ENCODE data around the gene CUL9. TPM values are rescaled to one million over a fixed set of nuclear protein-coding genes. Genes with fewer than 3 reads are reported as not detected.

CUL9 gene
- total RNA-seq, 1 donor from 2014 or later: 51.6 TPM

GRCh38 chr6:43178150-43178549, 3.8 kb upstream of the CUL9 start:
- Mint-ChIP-seq H3K27ac (ENCODE audit: unreplicated experiment) (no peak overlapping the region), H3K9me3 (ENCODE audit: unreplicated experiment) (peaks cover 6% of the 10 kb centered on the region), H3K36me3 (ENCODE audit: unreplicated experiment) (peaks cover 6% of the 10 kb centered on the region), H3K27me3 (ENCODE audit: unreplicated experiment) (peaks cover 14% of the 10 kb centered on the region), H3K4me3 (ENCODE audit: unreplicated experiment) (no peak overlapping the region), H3K4me1 (ENCODE audit: low read depth, unreplicated experiment) (peaks cover 22% of the 10 kb centered on the region)
- TF ChIP-seq CTCF (IDR thresholded peaks at IDR 0.05; ENCODE audit: partially characterized antibody, unreplicated experiment): no peak
- DNase-seq: no peak

- H3K4me1 Mint-ChIP-seq (ENCODE audit: low read depth, unreplicated experiment): peaks cover 18% of the 10 kb centered on the region
- no peak overlapping the region for H3K27ac Mint-ChIP-seq (ENCODE audit: unreplicated experiment)
- TF ChIP-seq CTCF (IDR thresholded peaks at IDR 0.05; ENCODE audit: partially characterized antibody, unreplicated experiment): no peak
These were observed 2.8 kb upstream of the CUL9 start for GRCh38 chr6:43178951-43179830.

GRCh38 chr6:43180058-43180457, 1.9 kb upstream of the CUL9 start:
- no peak overlapping the region for H3K27ac Mint-ChIP-seq (ENCODE audit: unreplicated experiment)
- H3K4me1 Mint-ChIP-seq (ENCODE audit: low read depth, unreplicated experiment): peaks cover 14% of the 10 kb centered on the region
- TF ChIP-seq CTCF (IDR thresholded peaks at IDR 0.05; ENCODE audit: partially characterized antibody, unreplicated experiment): no peak
- peaks cover 4% of the 10 kb centered on the region for H3K9me3 Mint-ChIP-seq (ENCODE audit: unreplicated experiment)
- H3K36me3 Mint-ChIP-seq (ENCODE audit: unreplicated experiment): peaks cover 6% of the 10 kb centered on the region
- H3K4me3 Mint-ChIP-seq (ENCODE audit: unreplicated experiment): no peak overlapping the region
- H3K27me3 Mint-ChIP-seq (ENCODE audit: unreplicated experiment): peaks cover 13% of the 10 kb centered on the region
- DNase-seq: no peak

More at GRCh38 chr6:43178951-43179830, 2.8 kb upstream of the CUL9 start:
- no peak for DNase-seq
- Mint-ChIP-seq H3K4me3 (ENCODE audit: unreplicated experiment) (no peak overlapping the region), H3K36me3 (ENCODE audit: unreplicated experiment) (peaks cover 6% of the 10 kb centered on the region), H3K9me3 (ENCODE audit: unreplicated experiment) (peaks cover 6% of the 10 kb centered on the region), H3K27me3 (ENCODE audit: unreplicated experiment) (peaks cover 16% of the 10 kb centered on the region)

- TF ChIP-seq CTCF (IDR thresholded peaks at IDR 0.05; ENCODE audit: partially characterized antibody, unreplicated experiment): no peak
- Mint-ChIP-seq H3K4me3 (ENCODE audit: unreplicated experiment) (peak overlapping the region; percentile 96), H3K4me1 (ENCODE audit: low read depth, unreplicated experiment) (peaks cover 13% of the 10 kb centered on the region), H3K27me3 (ENCODE audit: unreplicated experiment) (peaks cover 13% of the 10 kb centered on the region), H3K27ac (ENCODE audit: unreplicated experiment) (peak overlapping the region; percentile 1), H3K9me3 (ENCODE audit: unreplicated experiment) (peaks cover 2% of the 10 kb centered on the region), H3K36me3 (ENCODE audit: unreplicated experiment) (peaks cover 7% of the 10 kb centered on the region)
- DNase-seq: no peak
These were observed 1.0 kb upstream of the CUL9 start for GRCh38 chr6:43180985-43181384.

GRCh38 chr6:43181621-43181941, 415 bp upstream of the CUL9 start:
- Mint-ChIP-seq H3K4me1 (ENCODE audit: low read depth, unreplicated experiment) (peaks cover 13% of the 10 kb centered on the region), H3K9me3 (ENCODE audit: unreplicated experiment) (peaks cover 2% of the 10 kb centered on the region)
- DNase-seq: no peak

More at GRCh38 chr6:43181621-43181941, 415 bp upstream of the CUL9 start:
- H3K36me3 Mint-ChIP-seq (ENCODE audit: unreplicated experiment): peaks cover 11% of the 10 kb centered on the region
- no peak for TF ChIP-seq CTCF (IDR thresholded peaks at IDR 0.05; ENCODE audit: partially characterized antibody, unreplicated experiment)
- peak overlapping the region; percentile 71 for H3K27ac Mint-ChIP-seq (ENCODE audit: unreplicated experiment)
- H3K4me3 Mint-ChIP-seq (ENCODE audit: unreplicated experiment): peak overlapping the region; percentile 96
- H3K27me3 Mint-ChIP-seq (ENCODE audit: unreplicated experiment): peaks cover 13% of the 10 kb centered on the region
